Eye (tissue), 1 donor: ENCODE results near the gene ACE.

Experiments used
- DNase-seq: peaks from one replicate; pipeline ENCODE4 v3.0.0-alpha.2; 2015

ACE gene

GRCh38 chr17:63538693-63539595 is 62.1 kb downstream of the ACE start:
- DNase-seq = no peak

DNA sequence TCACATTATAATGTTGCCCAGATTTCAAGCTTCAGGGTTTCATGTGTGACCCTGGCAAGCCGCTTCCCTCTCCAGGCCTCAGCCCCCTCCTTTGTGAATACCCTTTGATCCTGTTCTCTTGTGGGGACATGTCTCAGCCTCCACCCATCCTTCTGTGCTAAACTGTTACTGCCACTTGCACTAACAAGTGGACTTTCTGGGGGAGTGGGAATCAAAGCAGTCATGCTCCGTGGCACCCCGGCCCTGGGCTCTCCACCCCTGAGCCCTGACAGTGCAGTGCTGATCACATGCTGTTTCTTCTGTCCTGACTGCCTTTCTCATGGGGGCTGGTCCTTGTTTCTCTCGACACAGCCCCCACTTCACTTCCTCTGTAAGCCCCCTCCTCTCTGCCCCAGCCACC is 63.7 kb downstream of the ACE start:
- no peak for DNase-seq

DNA sequence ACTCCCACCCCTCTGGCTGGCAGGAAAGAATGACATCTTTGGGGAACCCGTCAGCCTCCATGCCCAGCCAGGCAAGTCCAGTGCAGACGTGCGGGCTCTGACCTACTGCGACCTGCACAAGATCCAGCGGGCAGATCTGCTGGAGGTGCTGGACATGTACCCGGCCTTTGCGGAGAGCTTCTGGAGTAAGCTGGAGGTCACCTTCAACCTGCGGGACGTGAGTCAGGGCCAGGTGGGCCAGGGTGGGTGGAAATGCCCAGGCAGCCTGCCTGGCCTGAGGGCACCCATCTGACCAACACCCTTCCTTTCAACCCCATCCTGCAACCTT is 65.3 kb downstream of the ACE start:
- no peak for DNase-seq

- no peak for DNase-seq
These were observed 66.3 kb downstream of the ACE start for GRCh38 chr17:63542942-63543821.

DNA sequence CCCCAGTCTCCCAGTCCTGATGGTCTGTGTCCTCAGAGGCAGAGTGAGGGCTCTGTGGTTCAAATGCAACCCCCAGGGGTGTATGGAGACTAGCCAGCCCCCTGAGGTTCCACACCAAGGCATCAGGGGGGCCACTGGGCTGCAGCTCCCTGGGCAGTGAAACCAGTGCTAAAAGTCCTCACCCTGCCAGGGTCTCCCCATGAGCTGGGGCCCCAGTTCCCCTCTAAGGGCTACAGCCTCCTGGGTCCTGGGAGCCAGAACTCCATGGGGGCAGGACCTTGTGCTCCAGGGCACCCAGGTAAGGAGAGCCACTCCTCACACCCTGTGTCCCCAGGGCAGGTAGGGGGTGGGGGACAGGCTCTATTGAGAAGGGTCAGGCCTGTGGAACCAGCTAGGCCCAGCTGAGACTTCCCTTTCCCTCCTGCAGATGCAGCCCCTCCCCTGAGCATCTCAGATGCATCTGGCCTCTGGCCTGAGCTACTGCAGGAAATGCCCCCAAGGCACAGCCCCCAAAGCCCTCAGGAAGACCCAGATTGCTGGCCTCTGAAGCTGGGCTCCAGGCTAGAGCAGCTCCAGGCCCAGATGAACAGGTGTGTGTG is 67.1 kb downstream of the ACE start:
- no peak for DNase-seq

- DNase-seq = no peak
These were observed 67.8 kb downstream of the ACE start for GRCh38 chr17:63544467-63545301.

DNA sequence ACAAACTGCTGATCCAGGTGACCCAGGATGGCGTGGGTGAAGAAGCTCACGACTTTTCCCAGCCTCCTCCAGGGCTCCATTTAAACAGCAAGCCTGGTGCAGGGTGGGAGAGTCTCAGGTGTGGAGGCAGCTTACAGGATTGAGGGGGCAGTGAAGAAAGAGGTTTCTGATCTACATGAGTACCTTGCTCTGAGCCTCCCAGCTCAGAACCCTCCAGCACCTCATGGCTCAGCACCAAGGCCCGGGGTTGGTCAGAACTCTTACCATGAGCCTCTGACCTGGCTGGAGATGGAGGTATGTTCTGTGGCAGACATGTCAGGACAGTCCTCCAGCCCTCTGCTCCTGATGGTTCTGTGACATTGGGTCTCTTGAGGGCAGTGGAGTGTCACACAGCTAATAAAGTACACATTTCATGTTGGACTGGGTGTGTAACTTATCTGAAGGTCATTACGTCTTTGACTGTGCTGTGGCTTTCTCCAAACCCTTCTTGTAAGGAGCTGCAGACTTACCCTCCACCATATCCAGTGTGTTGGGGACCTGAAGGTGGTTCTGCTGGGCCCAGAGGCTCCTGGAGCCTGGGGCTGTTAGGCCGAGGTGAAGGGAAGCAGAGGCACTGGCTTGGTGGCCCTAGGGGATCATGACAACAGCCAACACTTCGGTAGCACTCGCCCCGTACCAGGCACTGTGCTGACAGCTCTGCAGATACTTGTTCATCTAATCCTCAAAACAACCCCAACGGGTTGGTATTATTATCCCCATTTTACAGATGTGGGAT is 69.6 kb downstream of the ACE start:
- DNase-seq = no peak

- no peak for DNase-seq
These were observed 70.2 kb downstream of the ACE start for GRCh38 chr17:63547083-63547523.
